ENCODE measurements around the gene COX4I2. TPM values are rescaled to one million over a fixed set of nuclear protein-coding genes. Genes with fewer than 3 reads are reported as not detected.

The COX4I2 gene
- total and polyA plus RNA-seq, 2 donors (not counting 3 experiments of a cell fraction or from before 2014, with no cell fraction given), result not detected

GRCh38 chr20:31675828-31676608, 38.3 kb downstream of the COX4I2 start:
- DNase-seq (ENCODE audit: low read depth, low spot score), result peak; percentile 57
- peaks cover 4 to 14% of the 10 kb centered on the region in 2 experiments for H3K36me3 ChIP-seq (ENCODE audit: control insufficient read depth in 2 of 2, extremely low read depth in 1 of 2, insufficient read depth in 2 of 2, low read length in 2 of 2)
- no peak overlapping the region for H2AFZ ChIP-seq (ENCODE audit: low read depth, low read length)
- no peaks in the 10 kb centered on the region for H4K20me1 ChIP-seq (replicated peaks; ENCODE audit: control insufficient read depth, extremely low read depth, insufficient read depth, low read length)
- peak; percentile 12 for FAIRE-seq
- no peaks in the 10 kb centered on the region for H3K27me3 ChIP-seq (ENCODE audit: control insufficient read depth in 2 of 2, insufficient read depth in 2 of 2, low read length in 2 of 2)
- H3K79me2 ChIP-seq (ENCODE audit: control insufficient read depth, insufficient read depth, low read length), result peaks cover 73% of the 10 kb centered on the region
- H3K9me1 ChIP-seq (replicated peaks; ENCODE audit: control insufficient read depth, extremely low read depth, insufficient read depth, low read length), result no peaks in the 10 kb centered on the region
- dilution Hi-C loops (cut with MboI; ENCODE audit: extremely low pct_ligation_motif_present, low sequenced_read_pairs) (no loop called here), intact Hi-C loops (cut with micrococcal nuclease) (loop anchor here (1.0 to 2.0 kb wide), 8 partner anchors 7 to 71 kb away; partner anchors contain the start of gene ID1)
- ChIA-PET CTCF (interaction anchor here (1.0 to 6.2 kb wide), 11 partner anchors 8 to 113 kb away, joined by 3 to 97 read pairs (median 7); partner anchors contain the start of gene BCL2L1), POLR2A (interaction anchor here (0.7 to 1.6 kb wide), 2 partner anchors 14 to 48 kb away, joined by 3 to 7 read pairs; no protein-coding TSS in a partner anchor)
- H3K9me3 ChIP-seq (replicated peaks; ENCODE audit: control insufficient read depth, insufficient read depth, low read length), result no peaks in the 10 kb centered on the region
- H3K4me2 ChIP-seq (ENCODE audit: insufficient read depth, low read length), result peak overlapping the region; percentile 75
- peaks cover 63% of the 10 kb centered on the region for H3K4me1 ChIP-seq (ENCODE audit: control insufficient read depth, extremely low read depth, insufficient read depth, low read length)
- TF ChIP-seq POLR2A (IDR thresholded peaks at IDR 0.05; ENCODE audit: low read depth, low read length) (no peak), EZH2 (IDR thresholded peaks at IDR 0.05; ENCODE audit: borderline replicate concordance, low read depth, low read length, severe bottlenecking) (no peak), MYC (IDR thresholded peaks at IDR 0.05; ENCODE audit: low read depth, low read length) (no peak), GATA2 (IDR thresholded peaks at IDR 0.05; ENCODE audit: insufficient read depth, insufficient read length, low read depth, low read length) (no peak), CTCF (IDR thresholded peaks at IDR 0.05; ENCODE audit: extremely low read depth in 1 of 2, insufficient read depth in 1 of 2, low read depth in 1 of 2, low read length in 2 of 2) (no peak), FOS (IDR thresholded peaks at IDR 0.05; ENCODE audit: borderline replicate concordance, insufficient read depth, low read length) (no peak)
- H3K9ac ChIP-seq (replicated peaks; ENCODE audit: extremely low read depth, insufficient read depth, low read length), result peak overlapping the region; percentile 37
- H3K27ac ChIP-seq (ENCODE audit: insufficient read depth, low read depth, low read length), result peak overlapping the region; percentile 93
- H3K4me3 ChIP-seq (replicated peaks in 1 of 3; ENCODE audit: insufficient read depth in 1 of 3, low read depth in 1 of 3, low read length in 3 of 3), result no peak overlapping the region
- TSS peak; percentile 51 for BruUV-seq (replicated peaks)
